WTC11 (cell line): Measurements from ENCODE around the gene RPS15. TPM values are rescaled to one million over a fixed set of nuclear protein-coding genes. Genes with fewer than 3 reads are reported as not detected.

Experiments used
- ATAC-seq: fragments of 200-7000 bp; cut with Tn5 transposase; 2 replicates; pipeline ENCODE4 v1.10.0; 2021; ENCODE audit warnings: mild to moderate bottlenecking, moderate library complexity
- CTCF ChIA-PET: fragments of 300-600 bp; sonication (Branson Sonifier 250); formaldehyde crosslinking; loops from one replicate; lab custom pipeline; 2021; ENCODE audit warnings: antibody characterized with exemption; lab: Charles Lee
- POLR2A ChIA-PET: fragments of 350-600 bp; sonication (Branson Sonifier 250); formaldehyde crosslinking; loops from one replicate; lab custom pipeline; 2021; ENCODE audit warnings: antibody characterized with exemption; lab: Charles Lee
- DNase-seq: peaks from one replicate; pipeline ENCODE4 v3.0.0; 2021; ENCODE audit warnings: low spot score
- H3K27ac Mint-ChIP-seq: 2 replicates; pipeline ENCODE4 v1.8.0; 2021; ENCODE audit warnings: mixed read lengths
- H3K27me3 Mint-ChIP-seq: 2 replicates; pipeline ENCODE4 v1.8.0; 2021; ENCODE audit warnings: low read depth, mild to moderate bottlenecking, moderate library complexity, mixed read lengths
- H3K36me3 Mint-ChIP-seq: 2 replicates; pipeline ENCODE4 v1.8.0; 2021; ENCODE audit warnings: mixed read lengths
- H3K4me1 Mint-ChIP-seq: 2 replicates; pipeline ENCODE4 v1.8.0; 2022; ENCODE audit warnings: mixed read lengths
- H3K4me3 Mint-ChIP-seq: 2 replicates; pipeline ENCODE4 v1.8.0; 2021; ENCODE audit warnings: mild to moderate bottlenecking, moderate library complexity, mixed read lengths
- H3K9me3 Mint-ChIP-seq: 2 replicates; pipeline ENCODE4 v1.8.0; 2021; ENCODE audit warnings: mixed read lengths
- ATF1 ChIP-seq: sonication (generic); formaldehyde crosslinking; IDR thresholded peaks from 2 replicates; pipeline ENCODE4 v1.8.1; 2023; ENCODE audit warnings: mild to moderate bottlenecking, moderate library complexity, missing genetic modification reagents
- FOXP1 ChIP-seq: sonication (generic); formaldehyde crosslinking; IDR thresholded peaks from 2 replicates; pipeline ENCODE4 v1.8.0; 2022; ENCODE audit warnings: missing genetic modification reagents, mild to moderate bottlenecking, moderate library complexity, borderline replicate concordance
- KAT7 ChIP-seq: sonication (generic); formaldehyde crosslinking; IDR thresholded peaks from 2 replicates; pipeline ENCODE4 v1.8.1; 2023; ENCODE audit warnings: missing genetic modification reagents, mild to moderate bottlenecking, borderline replicate concordance
- NR3C1 ChIP-seq: sonication (generic); formaldehyde crosslinking; conservative IDR thresholded peaks from 2 replicates; pipeline ENCODE4 v1.8.1; 2023; ENCODE audit warnings: low read depth, mild to moderate bottlenecking, missing genetic modification reagents
- RELA ChIP-seq: sonication (generic); formaldehyde crosslinking; IDR thresholded peaks from 2 replicates; pipeline ENCODE4 v1.8.1; 2022; ENCODE audit warnings: missing genetic modification reagents, mild to moderate bottlenecking, borderline replicate concordance
- SOX15 ChIP-seq: fragments of 250-450 bp; sonication (Bioruptor Pico); IDR thresholded peaks from 2 replicates; pipeline ENCODE4 v1.9.0; 2021; ENCODE audit warnings: mild to moderate bottlenecking
- total RNA-seq: library from RNA; stranded (reverse); gene quantifications from 3 replicates; pipeline ENCODE4 v1.2.3, GENCODE V29; 2021
- TF ChIP-seq, protein P1 (sequence below): sonication (generic); formaldehyde crosslinking; IDR thresholded peaks from 2 replicates; pipeline ENCODE4 v1.8.1; 2023; ENCODE audit warnings: mild to moderate bottlenecking, moderate library complexity, missing genetic modification reagents
- TF ChIP-seq, protein P2 (sequence below): sonication (generic); formaldehyde crosslinking; IDR thresholded peaks from 2 replicates; pipeline ENCODE4 v1.8.0; 2023; ENCODE audit warnings: mild to moderate bottlenecking, missing genetic modification reagents
- TF ChIP-seq, protein P3 (sequence below): sonication (generic); formaldehyde crosslinking; conservative IDR thresholded peaks from 2 replicates; pipeline ENCODE4 v1.8.1; 2022; ENCODE audit warnings: mild to moderate bottlenecking, missing genetic modification reagents
- TF ChIP-seq, protein P4 (sequence below): sonication (generic); formaldehyde crosslinking; IDR thresholded peaks from 2 replicates; pipeline ENCODE4 v1.8.1; 2022; ENCODE audit warnings: mild to moderate bottlenecking, missing genetic modification reagents, moderate library complexity, borderline replicate concordance
- TF ChIP-seq, protein P5 (sequence below): sonication (generic); formaldehyde crosslinking; IDR thresholded peaks from 2 replicates; pipeline ENCODE4 v1.8.1; 2023; ENCODE audit warnings: mild to moderate bottlenecking, missing genetic modification reagents, moderate library complexity
- TF ChIP-seq, protein P6 (sequence below): sonication (generic); formaldehyde crosslinking; IDR thresholded peaks from 2 replicates; pipeline ENCODE4 v1.8.1; 2023; ENCODE audit warnings: mild to moderate bottlenecking, missing genetic modification reagents, borderline replicate concordance

RPS15 gene
- total RNA-seq, 1 experiment from 2014 or later, result 1,932 TPM

DNA sequence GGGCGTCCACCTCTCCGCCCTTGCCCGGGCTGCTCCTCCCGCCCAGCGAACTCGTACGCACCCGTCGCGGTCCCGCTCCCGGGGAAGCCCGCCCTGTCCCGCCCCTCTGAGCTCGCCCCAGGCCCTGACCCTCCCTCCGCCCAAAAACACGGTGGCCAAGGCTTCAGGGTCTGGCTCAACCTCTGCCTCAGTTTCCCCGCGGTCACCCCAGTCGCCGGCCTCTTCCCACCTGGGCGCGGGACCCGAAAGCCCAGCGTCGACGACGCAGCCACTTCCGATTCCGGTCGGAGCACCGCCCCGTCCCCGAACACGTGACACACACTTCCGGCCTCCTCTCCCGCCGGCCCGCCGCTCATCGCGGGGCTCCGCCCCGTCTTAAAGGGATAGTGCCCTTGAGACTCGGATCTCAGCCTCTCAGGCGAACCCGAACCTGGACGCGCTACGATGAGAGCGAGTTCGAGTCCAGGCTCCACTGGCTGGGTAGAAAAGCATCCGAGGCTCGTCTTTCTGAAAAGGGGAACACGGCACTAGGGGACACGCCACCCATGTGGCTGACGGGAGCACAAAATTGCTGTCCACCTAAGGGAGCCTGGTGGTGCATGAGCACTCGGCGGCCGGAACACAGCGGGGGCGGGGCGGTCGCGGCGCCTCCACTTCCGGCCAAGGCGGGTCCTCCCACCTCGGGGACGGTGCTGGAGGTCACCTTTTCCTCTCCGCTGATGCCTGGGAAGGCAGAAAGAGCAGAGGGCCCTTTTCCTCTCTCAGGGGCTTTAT lies 40.9 kb downstream of the RPS15 start, which contains the start of gene C19orf25 (continued):
- TF ChIP-seq, protein P1, sequence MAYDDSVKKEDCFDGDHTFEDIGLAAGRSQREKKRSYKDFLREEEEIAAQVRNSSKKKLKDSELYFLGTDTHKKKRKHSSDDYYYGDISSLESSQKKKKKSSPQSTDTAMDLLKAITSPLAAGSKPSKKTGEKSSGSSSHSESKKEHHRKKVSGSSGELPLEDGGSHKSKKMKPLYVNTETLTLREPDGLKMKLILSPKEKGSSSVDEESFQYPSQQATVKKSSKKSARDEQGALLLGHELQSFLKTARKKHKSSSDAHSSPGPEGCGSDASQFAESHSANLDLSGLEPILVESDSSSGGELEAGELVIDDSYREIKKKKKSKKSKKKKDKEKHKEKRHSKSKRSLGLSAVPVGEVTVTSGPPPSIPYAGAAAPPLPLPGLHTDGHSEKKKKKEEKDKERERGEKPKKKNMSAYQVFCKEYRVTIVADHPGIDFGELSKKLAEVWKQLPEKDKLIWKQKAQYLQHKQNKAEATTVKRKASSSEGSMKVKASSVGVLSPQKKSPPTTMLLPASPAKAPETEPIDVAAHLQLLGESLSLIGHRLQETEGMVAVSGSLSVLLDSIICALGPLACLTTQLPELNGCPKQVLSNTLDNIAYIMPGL, result 0 out of 2 replicates have a peak, but pooled peaks have one; percentile 50
- TF ChIP-seq, protein P2, sequence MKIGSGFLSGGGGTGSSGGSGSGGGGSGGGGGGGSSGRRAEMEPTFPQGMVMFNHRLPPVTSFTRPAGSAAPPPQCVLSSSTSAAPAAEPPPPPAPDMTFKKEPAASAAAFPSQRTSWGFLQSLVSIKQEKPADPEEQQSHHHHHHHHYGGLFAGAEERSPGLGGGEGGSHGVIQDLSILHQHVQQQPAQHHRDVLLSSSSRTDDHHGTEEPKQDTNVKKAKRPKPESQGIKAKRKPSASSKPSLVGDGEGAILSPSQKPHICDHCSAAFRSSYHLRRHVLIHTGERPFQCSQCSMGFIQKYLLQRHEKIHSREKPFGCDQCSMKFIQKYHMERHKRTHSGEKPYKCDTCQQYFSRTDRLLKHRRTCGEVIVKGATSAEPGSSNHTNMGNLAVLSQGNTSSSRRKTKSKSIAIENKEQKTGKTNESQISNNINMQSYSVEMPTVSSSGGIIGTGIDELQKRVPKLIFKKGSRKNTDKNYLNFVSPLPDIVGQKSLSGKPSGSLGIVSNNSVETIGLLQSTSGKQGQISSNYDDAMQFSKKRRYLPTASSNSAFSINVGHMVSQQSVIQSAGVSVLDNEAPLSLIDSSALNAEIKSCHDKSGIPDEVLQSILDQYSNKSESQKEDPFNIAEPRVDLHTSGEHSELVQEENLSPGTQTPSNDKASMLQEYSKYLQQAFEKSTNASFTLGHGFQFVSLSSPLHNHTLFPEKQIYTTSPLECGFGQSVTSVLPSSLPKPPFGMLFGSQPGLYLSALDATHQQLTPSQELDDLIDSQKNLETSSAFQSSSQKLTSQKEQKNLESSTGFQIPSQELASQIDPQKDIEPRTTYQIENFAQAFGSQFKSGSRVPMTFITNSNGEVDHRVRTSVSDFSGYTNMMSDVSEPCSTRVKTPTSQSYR (CRISPR knock-in tag), result 0 out of 2 replicates have a peak, but pooled peaks have one; percentile 14
- no peak for TF ChIP-seq SOX15 (CRISPR knock-in tag)
- TF ChIP-seq ATF1 (CRISPR knock-in tag), result 0 out of 2 replicates have a peak, but pooled peaks have one; percentile 48

DNA sequence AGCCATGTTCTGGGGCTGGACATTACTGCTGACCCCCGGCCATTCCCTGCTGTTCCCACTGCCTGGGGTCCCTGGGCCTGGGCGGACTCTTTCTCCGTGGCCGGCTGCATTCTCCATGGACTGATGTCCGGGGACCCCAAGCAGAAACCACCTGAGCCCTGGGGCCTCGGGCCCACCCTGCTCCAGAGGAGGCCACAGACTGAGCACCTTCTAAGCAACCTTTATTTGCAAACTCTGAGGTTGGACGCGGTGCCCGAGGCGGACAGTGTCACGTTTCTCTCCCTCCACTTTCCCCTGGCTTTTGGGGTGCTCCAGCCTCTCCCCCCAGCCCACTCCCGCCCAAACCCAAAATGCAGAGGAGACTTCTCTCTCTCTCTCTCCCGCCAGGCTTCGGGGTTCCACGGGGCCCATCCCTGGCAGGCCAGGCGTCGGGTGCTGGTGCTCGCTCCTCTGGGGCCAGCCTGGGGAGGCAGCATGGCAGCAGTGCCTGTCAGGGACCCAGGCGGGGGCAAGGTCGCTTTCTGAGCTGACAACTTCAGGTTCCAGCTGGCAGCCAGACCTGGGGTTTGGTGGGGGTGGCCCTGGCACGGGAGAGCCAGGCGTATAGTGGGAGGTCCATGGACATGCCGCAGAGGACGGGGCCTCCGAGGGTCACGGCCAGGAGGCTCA lies 43.2 kb downstream of the RPS15 start:
- no peak overlapping the region for H3K4me3 Mint-ChIP-seq
- peaks cover 4% of the 10 kb centered on the region for H3K36me3 Mint-ChIP-seq

DNA sequence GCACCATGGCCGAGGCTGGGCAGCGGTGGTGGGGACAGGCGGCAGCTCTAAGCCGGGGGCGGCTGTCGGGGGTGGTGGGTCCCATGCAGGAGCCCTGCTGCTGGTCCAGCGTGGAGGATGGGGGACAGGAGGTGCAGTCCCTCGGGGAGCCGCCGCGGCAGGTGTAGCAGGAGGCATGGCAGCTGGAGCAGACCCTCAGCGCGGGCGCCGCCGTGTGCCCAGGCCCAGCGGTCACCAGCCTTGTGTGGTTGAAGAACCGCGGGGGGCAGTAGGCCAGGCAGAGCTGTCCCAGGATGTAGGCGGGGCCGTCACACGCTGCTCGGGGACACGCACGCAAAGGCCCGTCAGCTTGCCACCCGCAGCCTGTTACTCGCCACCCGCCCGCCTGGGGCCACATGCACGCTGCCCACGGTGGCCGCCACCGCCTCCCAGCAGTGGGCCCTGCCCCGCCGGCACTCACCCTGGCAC lies 43.7 kb downstream of the RPS15 start:
- Mint-ChIP-seq H3K9me3 (no peaks in the 10 kb centered on the region), H3K4me1 (peaks cover 7% of the 10 kb centered on the region; the same call in 1 of the 2 replicates), H3K36me3 (peaks cover 4% of the 10 kb centered on the region), H3K27me3 (no peaks in the 10 kb centered on the region; the same call in 1 of the 2 replicates), H3K27ac (no peak overlapping the region), H3K4me3 (no peak overlapping the region)
- ChIA-PET CTCF (no interaction called here), POLR2A (no interaction called here)
- ATAC-seq (no peak), DNase-seq (no peak)
- TF ChIP-seq, protein P3, sequence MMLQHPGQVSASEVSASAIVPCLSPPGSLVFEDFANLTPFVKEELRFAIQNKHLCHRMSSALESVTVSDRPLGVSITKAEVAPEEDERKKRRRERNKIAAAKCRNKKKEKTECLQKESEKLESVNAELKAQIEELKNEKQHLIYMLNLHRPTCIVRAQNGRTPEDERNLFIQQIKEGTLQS (CRISPR knock-in tag), result no peak
- TF ChIP-seq FOXP1, result no peak
- TF ChIP-seq KAT7 (CRISPR knock-in tag), result no peak
- TF ChIP-seq, protein P4, sequence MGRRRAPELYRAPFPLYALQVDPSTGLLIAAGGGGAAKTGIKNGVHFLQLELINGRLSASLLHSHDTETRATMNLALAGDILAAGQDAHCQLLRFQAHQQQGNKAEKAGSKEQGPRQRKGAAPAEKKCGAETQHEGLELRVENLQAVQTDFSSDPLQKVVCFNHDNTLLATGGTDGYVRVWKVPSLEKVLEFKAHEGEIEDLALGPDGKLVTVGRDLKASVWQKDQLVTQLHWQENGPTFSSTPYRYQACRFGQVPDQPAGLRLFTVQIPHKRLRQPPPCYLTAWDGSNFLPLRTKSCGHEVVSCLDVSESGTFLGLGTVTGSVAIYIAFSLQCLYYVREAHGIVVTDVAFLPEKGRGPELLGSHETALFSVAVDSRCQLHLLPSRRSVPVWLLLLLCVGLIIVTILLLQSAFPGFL (CRISPR knock-in tag), result no peak
- TF ChIP-seq NR3C1, result no peak
- TF ChIP-seq, protein P5, sequence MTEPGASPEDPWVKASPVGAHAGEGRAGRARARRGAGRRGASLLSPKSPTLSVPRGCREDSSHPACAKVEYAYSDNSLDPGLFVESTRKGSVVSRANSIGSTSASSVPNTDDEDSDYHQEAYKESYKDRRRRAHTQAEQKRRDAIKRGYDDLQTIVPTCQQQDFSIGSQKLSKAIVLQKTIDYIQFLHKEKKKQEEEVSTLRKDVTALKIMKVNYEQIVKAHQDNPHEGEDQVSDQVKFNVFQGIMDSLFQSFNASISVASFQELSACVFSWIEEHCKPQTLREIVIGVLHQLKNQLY (CRISPR knock-in tag), result no peak
- no peak for TF ChIP-seq RELA (CRISPR knock-in tag)

More for the DNA sequence above, 43.2 kb downstream of the RPS15 start:
- peaks cover 7% of the 10 kb centered on the region; the same call in 1 of the 2 replicates for H3K4me1 Mint-ChIP-seq
- H3K27ac Mint-ChIP-seq, result no peak overlapping the region
- TF ChIP-seq, protein P6, sequence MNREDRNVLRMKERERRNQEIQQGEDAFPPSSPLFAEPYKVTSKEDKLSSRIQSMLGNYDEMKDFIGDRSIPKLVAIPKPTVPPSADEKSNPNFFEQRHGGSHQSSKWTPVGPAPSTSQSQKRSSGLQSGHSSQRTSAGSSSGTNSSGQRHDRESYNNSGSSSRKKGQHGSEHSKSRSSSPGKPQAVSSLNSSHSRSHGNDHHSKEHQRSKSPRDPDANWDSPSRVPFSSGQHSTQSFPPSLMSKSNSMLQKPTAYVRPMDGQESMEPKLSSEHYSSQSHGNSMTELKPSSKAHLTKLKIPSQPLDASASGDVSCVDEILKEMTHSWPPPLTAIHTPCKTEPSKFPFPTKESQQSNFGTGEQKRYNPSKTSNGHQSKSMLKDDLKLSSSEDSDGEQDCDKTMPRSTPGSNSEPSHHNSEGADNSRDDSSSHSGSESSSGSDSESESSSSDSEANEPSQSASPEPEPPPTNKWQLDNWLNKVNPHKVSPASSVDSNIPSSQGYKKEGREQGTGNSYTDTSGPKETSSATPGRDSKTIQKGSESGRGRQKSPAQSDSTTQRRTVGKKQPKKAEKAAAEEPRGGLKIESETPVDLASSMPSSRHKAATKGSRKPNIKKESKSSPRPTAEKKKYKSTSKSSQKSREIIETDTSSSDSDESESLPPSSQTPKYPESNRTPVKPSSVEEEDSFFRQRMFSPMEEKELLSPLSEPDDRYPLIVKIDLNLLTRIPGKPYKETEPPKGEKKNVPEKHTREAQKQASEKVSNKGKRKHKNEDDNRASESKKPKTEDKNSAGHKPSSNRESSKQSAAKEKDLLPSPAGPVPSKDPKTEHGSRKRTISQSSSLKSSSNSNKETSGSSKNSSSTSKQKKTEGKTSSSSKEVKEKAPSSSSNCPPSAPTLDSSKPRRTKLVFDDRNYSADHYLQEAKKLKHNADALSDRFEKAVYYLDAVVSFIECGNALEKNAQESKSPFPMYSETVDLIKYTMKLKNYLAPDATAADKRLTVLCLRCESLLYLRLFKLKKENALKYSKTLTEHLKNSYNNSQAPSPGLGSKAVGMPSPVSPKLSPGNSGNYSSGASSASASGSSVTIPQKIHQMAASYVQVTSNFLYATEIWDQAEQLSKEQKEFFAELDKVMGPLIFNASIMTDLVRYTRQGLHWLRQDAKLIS (CRISPR knock-in tag), result no peak
- ChIA-PET CTCF (no interaction called here), POLR2A (no interaction called here)
- DNase-seq (no peak), ATAC-seq (no peak)
- no peaks in the 10 kb centered on the region for H3K9me3 Mint-ChIP-seq
- H3K27me3 Mint-ChIP-seq, result no peaks in the 10 kb centered on the region; the same call in 1 of the 2 replicates
